H1 (cell line): ENCODE data around the gene OGFOD3. TPM values are rescaled to one million over a fixed set of nuclear protein-coding genes. Genes with fewer than 3 reads are reported as not detected.
A peak's percentile ranks its signal among the peaks of the same experiment; 100 is the strongest.

Experiments used
- CTCF ChIA-PET: fragments of 300-600 bp; sonication (Branson Sonifier 250); formaldehyde crosslinking; loops from one replicate; lab custom pipeline; 2021; ENCODE audit not compliant: partially characterized antibody; lab: Charles Lee
- POLR2A ChIA-PET: fragments of 300-600 bp; sonication (Branson Sonifier 250); formaldehyde crosslinking; loops from one replicate; lab custom pipeline; 2021; ENCODE audit warnings: inconsistent platforms; ENCODE audit not compliant: partially characterized antibody; lab: Charles Lee
- DNase-seq, 2 experiments: peaks; one replicate each; pipeline versions ENCODE4 v3.0.0 to v3.0.0-alpha.2; 2010 to 2022; ENCODE audit warnings: low spot score in 2 of 2, low read depth in 1 of 2, mixed read lengths in 1 of 2
- FAIRE-seq: peaks from 2 replicates; lab custom pipeline; 2011; peaks lifted over from hg19 to GRCh38; lab: Jason Lieb, UNC
- H2AFZ ChIP-seq: 2 replicates; pipeline ENCODE4 v1.8.1; 2012; ENCODE audit warnings: low read length, inconsistent platforms
- H2AK5ac ChIP-seq: 2 replicates; pipeline ENCODE4 v1.6.1; 2013; ENCODE audit warnings: low read depth, low read length
- H2BK120ac ChIP-seq: replicated peaks from 2 replicates; pipeline ENCODE3; 2013; ENCODE audit warnings: low read depth, low read length, inconsistent platforms
- H2BK12ac ChIP-seq: 2 replicates; pipeline ENCODE4 v1.6.1; 2013; ENCODE audit warnings: low read depth, low read length
- H2BK15ac ChIP-seq: 2 replicates; pipeline ENCODE4 v1.6.1; 2013; ENCODE audit warnings: low read length
- H2BK20ac ChIP-seq: 2 replicates; pipeline ENCODE4 v1.6.1; 2013; ENCODE audit warnings: low read length
- H2BK5ac ChIP-seq: 2 replicates; pipeline ENCODE4 v1.6.1; 2013; ENCODE audit warnings: low read depth, low read length
- H3K14ac ChIP-seq: 2 replicates; pipeline ENCODE4 v1.6.1; 2013; ENCODE audit warnings: inconsistent platforms; ENCODE audit not compliant: insufficient read length
- H3K18ac ChIP-seq: 2 replicates; pipeline ENCODE4 v1.6.1; 2013; ENCODE audit warnings: low read length; ENCODE audit errors: extremely low read depth
- H3K23ac ChIP-seq: 2 replicates; pipeline ENCODE4 v1.6.1; 2013; ENCODE audit warnings: inconsistent platforms; ENCODE audit not compliant: insufficient read length
- H3K23me2 ChIP-seq: 2 replicates; pipeline ENCODE4 v1.6.1; 2013; ENCODE audit warnings: low read depth, low read length
- H3K27ac ChIP-seq: 2 replicates; pipeline ENCODE4 v1.6.1; 2011; ENCODE audit warnings: low read depth, low read length, inconsistent platforms
- H3K27me3 ChIP-seq, 4 experiments: replicated peaks in 1 of 4; 1 replicate in 1 of 4; 2 replicates in 3 of 4; pipeline versions ENCODE4 v1.6.1 to v1.8.1; 2011 to 2013; ENCODE audit warnings: low read length in 3 of 4, mild to moderate bottlenecking in 3 of 4, inconsistent platforms in 2 of 4, mixed read lengths in 2 of 4, moderate library complexity in 1 of 4; ENCODE audit not compliant: control insufficient read depth in 3 of 4, insufficient read depth in 3 of 4; ENCODE audit errors: extremely low read depth in 1 of 4
- H3K36me3 ChIP-seq, 4 experiments: 2 replicates each; pipeline versions ENCODE4 v1.6.1 to v1.8.1; 2011 to 2013; ENCODE audit warnings: mild to moderate bottlenecking in 4 of 4, low read length in 3 of 4, moderate library complexity in 2 of 4, control low read depth in 1 of 4, inconsistent platforms in 1 of 4; ENCODE audit not compliant: insufficient read depth in 4 of 4, control insufficient read depth in 2 of 4
- H3K4ac ChIP-seq: replicated peaks from 2 replicates; pipeline ENCODE3; 2013; ENCODE audit warnings: low read length, low read depth, mixed read lengths, inconsistent platforms; ENCODE audit not compliant: insufficient read length
- H3K4me1 ChIP-seq, 4 experiments: replicated peaks in 1 of 4; 1 replicate in 1 of 4; 2 replicates in 3 of 4; pipeline versions ENCODE4 v1.6.1 to v1.8.1; 2011 to 2013; ENCODE audit warnings: low read length in 3 of 4, inconsistent platforms in 2 of 4, mixed read lengths in 1 of 4; ENCODE audit not compliant: insufficient read depth in 4 of 4, control insufficient read depth in 3 of 4
- H3K4me2 ChIP-seq, 2 experiments: 2 replicates each; pipeline versions ENCODE4 v1.6.1 to v1.8.1; 2011 to 2013; ENCODE audit warnings: low read depth in 2 of 2, low read length in 2 of 2, control low read depth in 1 of 2, inconsistent platforms in 1 of 2, mild to moderate bottlenecking in 1 of 2; ENCODE audit not compliant: insufficient read depth in 1 of 2
- H3K4me3 ChIP-seq, 4 experiments: fragments of 200-600, 300-600 bp in 1 of 4; sonication (generic), shearing (Covaris generic), sonication (Bioruptor Twin) in 1 of 4; 2 replicates each; pipeline versions ENCODE4 v1.5.1 to v1.8.1; 2011 to 2016; ENCODE audit warnings: low read length in 4 of 4, low read depth in 3 of 4, control low read depth in 2 of 4, inconsistent platforms in 2 of 4, mild to moderate bottlenecking in 2 of 4, mixed read lengths in 1 of 4, moderate library complexity in 1 of 4; ENCODE audit not compliant: insufficient read depth in 2 of 4; ENCODE audit errors: extremely low read depth in 1 of 4
- H3K56ac ChIP-seq: replicated peaks from 2 replicates; pipeline ENCODE3; 2013; ENCODE audit warnings: low read depth, mild to moderate bottlenecking, mixed read lengths, low read length, inconsistent platforms; ENCODE audit not compliant: insufficient read length
- H3K79me1 ChIP-seq: 2 replicates; pipeline ENCODE4 v1.6.1; 2013; ENCODE audit warnings: low read depth, low read length, control low read depth
- H3K79me2 ChIP-seq, 2 experiments: 2 replicates each; pipeline versions ENCODE4 v1.6.1 to v1.8.1; 2012 to 2013; ENCODE audit warnings: low read length in 2 of 2, mild to moderate bottlenecking in 2 of 2, inconsistent platforms in 1 of 2; ENCODE audit not compliant: insufficient read depth in 2 of 2, control insufficient read depth in 1 of 2
- H3K9ac ChIP-seq, 4 experiments: replicated peaks in 1 of 4; 1 replicate in 1 of 4; 2 replicates in 3 of 4; pipeline versions ENCODE4 v1.6.1 to v1.8.1; 2011 to 2013; ENCODE audit warnings: low read depth in 3 of 4, low read length in 3 of 4, control low read depth in 2 of 4, mild to moderate bottlenecking in 2 of 4, moderate library complexity in 2 of 4, inconsistent platforms in 1 of 4; ENCODE audit errors: extremely low read depth in 1 of 4
- H3K9me3 ChIP-seq, 2 experiments: 2 replicates each; pipeline versions ENCODE4 v1.6.1 to v1.8.1; 2012 to 2013; ENCODE audit warnings: mild to moderate bottlenecking in 2 of 2, moderate library complexity in 2 of 2, control low read depth in 1 of 2, inconsistent platforms in 1 of 2, low read depth in 1 of 2, low read length in 1 of 2, mixed read lengths in 1 of 2; ENCODE audit not compliant: insufficient read depth in 2 of 2
- H4K20me1 ChIP-seq, 2 experiments: replicated peaks in 1 of 2; 2 replicates each; pipeline versions ENCODE3 to v1.8.1; 2011 to 2013; ENCODE audit warnings: inconsistent platforms in 2 of 2, low read length in 2 of 2, mild to moderate bottlenecking in 1 of 2; ENCODE audit not compliant: insufficient read depth in 2 of 2, control insufficient read depth in 1 of 2
- H4K5ac ChIP-seq: 2 replicates; pipeline ENCODE4 v1.6.1; 2013; ENCODE audit warnings: low read length, low read depth, mixed read lengths, inconsistent platforms; ENCODE audit not compliant: insufficient read length
- H4K8ac ChIP-seq: 2 replicates; pipeline ENCODE4 v1.8.0; 2013; ENCODE audit warnings: mild to moderate bottlenecking, moderate library complexity, low read length, inconsistent platforms; ENCODE audit not compliant: insufficient read depth; ENCODE audit errors: extremely low read depth
- H4K91ac ChIP-seq: replicated peaks from 2 replicates; pipeline ENCODE3; 2013; ENCODE audit warnings: low read length, mixed read lengths, inconsistent platforms; ENCODE audit not compliant: insufficient read length
- WGBS, 2 experiments: shearing (Covaris generic) in 1 of 2; methylation state at CpG; one replicate each; pipeline versions ENCODE4 v1.1.6 to v1.1.7; 2013 to 2015; ENCODE audit warnings: low lambda C conversion rate in 2 of 2, mixed read lengths in 2 of 2, inconsistent platforms in 1 of 2, low coverage in 1 of 2, missing lambda C conversion rate in 1 of 2; ENCODE audit not compliant: insufficient replicate concordance in 2 of 2, insufficient coverage in 1 of 2, insufficient read length in 1 of 2; ENCODE audit errors: extremely low coverage in 1 of 2, missing lambda C conversion rate in 1 of 2; 5-methylcytosine and 5-hydroxymethylcytosine counted together
- polyA plus RNA-seq, 7 experiments: library from polyadenylated mRNA; depleted of rRNA in 3 of 7; stranded (reverse) in 5 of 7; unstranded in 2 of 7; fragments of >200 nt in 5 of 7; fragments of 200-250 nt in 2 of 7; gene quantifications; 1 replicate in 5 of 7; 2 replicates in 1 of 7; 4 replicates in 1 of 7; pipeline versions ENCODE4 v1.2.1 to v1.2.3, GENCODE V29; 2011 to 2013; ENCODE audit warnings: missing spikeins in 2 of 7, mixed read lengths in 2 of 7
- total RNA-seq: library from RNA; stranded (reverse); fragmentation: NEBNext Ultra II Directional; extraction: Animal tissue kit (Norgen Biotek cat#: 25700); gene quantifications from 2 replicates; pipeline ENCODE4 v1.2.1, GENCODE V29; 2021

OGFOD3 gene
- total and polyA plus RNA-seq, 2 of the 8 experiments (the other 6 are each of a cell fraction or from before 2014, with no cell fraction given) = 21.1 to 21.8 TPM

DNA sequence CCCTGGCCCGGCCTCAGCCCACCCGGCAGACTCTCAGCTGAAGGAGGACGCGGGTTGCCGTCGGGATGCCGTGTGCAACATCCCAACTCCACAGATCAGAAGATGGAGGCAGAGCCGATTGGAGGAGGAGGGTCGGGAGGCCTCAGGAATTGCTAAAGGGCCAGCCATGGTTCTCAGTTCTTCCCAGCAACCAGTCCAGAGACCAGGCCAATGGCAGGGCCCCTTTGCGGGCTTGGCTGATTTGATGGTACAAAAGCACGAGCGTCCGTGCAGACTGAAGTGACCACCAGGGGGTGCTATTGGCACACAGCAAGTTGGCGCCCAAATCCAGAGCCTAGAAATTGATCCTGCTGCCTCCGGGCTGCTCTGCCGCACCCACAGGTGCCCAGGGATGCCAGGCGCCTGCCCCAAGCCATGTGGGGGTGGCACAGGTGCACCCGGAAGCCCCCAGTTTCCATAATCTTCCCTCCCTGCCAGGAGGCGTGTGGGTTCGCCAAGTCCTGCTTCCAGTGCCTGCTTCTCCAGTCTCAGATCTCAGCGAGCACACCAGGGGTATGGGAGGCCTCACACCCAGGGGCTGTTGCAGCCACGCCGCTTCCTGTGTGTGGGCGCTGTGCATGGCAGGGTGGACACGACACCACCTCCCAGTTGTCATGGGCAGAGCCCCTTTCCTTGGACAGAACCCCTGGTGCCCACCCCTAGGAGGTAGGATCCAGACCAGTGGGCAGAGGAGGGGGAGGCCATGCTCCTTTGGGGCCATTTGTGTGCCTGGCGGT lies 66.5 kb downstream of the OGFOD3 start:
- WGBS, 2 experiments = 59% methylated on average over 24 of the region's 26 CpGs; no CpG with 5 or more reads in 1 of the 2 experiments
- H3K23ac ChIP-seq = no peak overlapping the region
- H3K27me3 ChIP-seq = no peaks in the 10 kb centered on the region
- CTCF ChIA-PET = interaction anchor here (0.6 to 2.3 kb wide), 33 partner anchors 9 to 446 kb away, joined by 3 to 10 read pairs (median 4); partner anchors contain the start of gene HEXD
- no peak overlapping the region for H2BK20ac ChIP-seq
- H2AFZ ChIP-seq = no peak overlapping the region
- H3K9me3 ChIP-seq = no peaks in the 10 kb centered on the region
- no peaks in the 10 kb centered on the region for H3K23me2 ChIP-seq
- FAIRE-seq (peak; percentile 66), DNase-seq (peak; percentile 85 to 92)
- no peaks in the 10 kb centered on the region for H3K79me2 ChIP-seq
- H3K4me1 ChIP-seq = peaks cover 0 to 6% (median 4%) of the 10 kb centered on the region in 4 experiments; a peak in 5 of 7 replicates
- H3K27ac ChIP-seq = no peak overlapping the region
- no peak overlapping the region for H3K56ac ChIP-seq
- H4K91ac ChIP-seq = peak overlapping the region; percentile 65
- no peak overlapping the region for H2BK120ac ChIP-seq
- peak overlapping the region; percentile 85 for H3K4ac ChIP-seq
- no peak overlapping the region for H4K5ac ChIP-seq
- H3K79me1 ChIP-seq = no peaks in the 10 kb centered on the region
- H2AK5ac ChIP-seq = no peak overlapping the region
- H3K9ac ChIP-seq = no peak overlapping the region
- 0 out of 2 replicates have a peak overlapping the region, but pooled peaks have one; percentile 19 for H2BK15ac ChIP-seq
- no peak overlapping the region for H3K4me2 ChIP-seq
- no peaks in the 10 kb centered on the region for H4K20me1 ChIP-seq
- no peak overlapping the region for H3K18ac ChIP-seq
- POLR2A ChIA-PET = no interaction called here
- no peak overlapping the region for H3K14ac ChIP-seq
- no peak overlapping the region for H3K4me3 ChIP-seq
- H2BK12ac ChIP-seq = no peak overlapping the region
- no peaks in the 10 kb centered on the region for H3K36me3 ChIP-seq
- no peak overlapping the region for H2BK5ac ChIP-seq
- H4K8ac ChIP-seq = peak overlapping the region; percentile 84
